ENCODE results near the gene SPATA3.
"Not testable (repeated sequence)": the region's sequence is repeated elsewhere in the genome, so short reads cannot be mapped to it uniquely, and the experiment has no call there.

The SPATA3 gene

GRCh38 chr2:231000211-231000904 lies 4.4 kb downstream of the SPATA3 start:
- Mint-ChIP-seq H3K4me3 (no peak overlapping the region), H3K27ac (no peak overlapping the region), H3K9me3 (peaks cover 16% of the 10 kb centered on the region), H3K36me3 (ENCODE audit: low read depth) (peaks cover 6% of the 10 kb centered on the region), H3K4me1 (ENCODE audit: low read depth) (no peaks in the 10 kb centered on the region), H3K27me3 (peaks cover 52% of the 10 kb centered on the region)

GRCh38 chr2:231001036-231001435 lies 5.1 kb downstream of the SPATA3 start:
- Mint-ChIP-seq H3K27ac (no peak overlapping the region), H3K36me3 (ENCODE audit: low read depth) (peaks cover 6% of the 10 kb centered on the region), H3K9me3 (peaks cover 19% of the 10 kb centered on the region), H3K4me3 (no peak overlapping the region), H3K27me3 (peaks cover 51% of the 10 kb centered on the region), H3K4me1 (ENCODE audit: low read depth) (no peaks in the 10 kb centered on the region)

- Mint-ChIP-seq H3K27me3 (peaks cover 48% of the 10 kb centered on the region), H3K4me3 (no peak overlapping the region), H3K27ac (no peak overlapping the region), H3K9me3 (peaks cover 16% of the 10 kb centered on the region), H3K36me3 (ENCODE audit: low read depth) (peaks cover 3% of the 10 kb centered on the region), H3K4me1 (ENCODE audit: low read depth) (no peaks in the 10 kb centered on the region)
Observed at GRCh38 chr2:231001921-231002320, 6.0 kb downstream of the SPATA3 start.

- H3K27ac Mint-ChIP-seq: no peak overlapping the region
- peaks cover 44% of the 10 kb centered on the region for H3K27me3 Mint-ChIP-seq
- H3K4me3 Mint-ChIP-seq: no peak overlapping the region
- H3K36me3 Mint-ChIP-seq (ENCODE audit: low read depth): no peaks in the 10 kb centered on the region
- H3K4me1 Mint-ChIP-seq (ENCODE audit: low read depth): no peaks in the 10 kb centered on the region
- H3K9me3 Mint-ChIP-seq: peaks cover 12% of the 10 kb centered on the region
Observed at GRCh38 chr2:231002641-231003040, 6.7 kb downstream of the SPATA3 start.

GRCh38 chr2:231003186-231003585 lies 7.3 kb downstream of the SPATA3 start:
- Mint-ChIP-seq H3K27ac (no peak overlapping the region), H3K4me3 (no peak overlapping the region), H3K4me1 (ENCODE audit: low read depth) (no peaks in the 10 kb centered on the region), H3K36me3 (ENCODE audit: low read depth) (no peaks in the 10 kb centered on the region), H3K9me3 (peaks cover 12% of the 10 kb centered on the region), H3K27me3 (peaks cover 40% of the 10 kb centered on the region)

GRCh38 chr2:231004930-231005329 lies 9.0 kb downstream of the SPATA3 start:
- not testable (repeated sequence) for H3K27ac Mint-ChIP-seq; H3K4me1 Mint-ChIP-seq (ENCODE audit: low read depth); H3K36me3 Mint-ChIP-seq (ENCODE audit: low read depth); H3K4me3 Mint-ChIP-seq
- H3K9me3 Mint-ChIP-seq: peaks cover 12% of the 10 kb centered on the region
- peaks cover 23% of the 10 kb centered on the region for H3K27me3 Mint-ChIP-seq

- H3K4me3 Mint-ChIP-seq: no peak overlapping the region
- H3K36me3 Mint-ChIP-seq (ENCODE audit: low read depth): no peaks in the 10 kb centered on the region
- H3K27me3 Mint-ChIP-seq: peaks cover 8% of the 10 kb centered on the region
- no peak overlapping the region for H3K27ac Mint-ChIP-seq
- H3K9me3 Mint-ChIP-seq: peaks cover 12% of the 10 kb centered on the region
- H3K4me1 Mint-ChIP-seq (ENCODE audit: low read depth): no peaks in the 10 kb centered on the region
Observed at GRCh38 chr2:231007286-231008098, 11.6 kb downstream of the SPATA3 start.

DNA sequence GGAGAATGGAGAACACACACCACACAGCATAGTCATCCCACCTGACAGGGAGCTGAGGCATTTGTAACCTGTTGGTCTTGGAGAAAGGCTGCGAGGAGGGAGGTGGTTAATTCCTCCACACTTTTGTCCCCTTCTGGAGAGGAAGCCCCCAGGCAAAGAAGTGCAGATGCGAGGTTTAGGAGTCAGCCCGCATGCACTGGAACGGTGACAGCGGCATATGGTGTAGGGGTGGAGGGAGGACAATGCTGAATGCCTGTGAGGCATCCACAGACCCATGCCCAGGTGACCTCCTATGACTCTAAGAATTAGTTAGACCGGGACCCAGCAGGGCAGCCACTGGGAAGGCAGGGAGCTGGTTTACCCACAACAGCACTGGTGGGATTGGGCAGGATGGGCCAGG lies 12.2 kb downstream of the SPATA3 start:
- Mint-ChIP-seq H3K4me3 (no peak overlapping the region), H3K27ac (no peak overlapping the region), H3K9me3 (peaks cover 12% of the 10 kb centered on the region), H3K4me1 (ENCODE audit: low read depth) (no peaks in the 10 kb centered on the region), H3K27me3 (peaks cover 12% of the 10 kb centered on the region), H3K36me3 (ENCODE audit: low read depth) (no peaks in the 10 kb centered on the region)

GRCh38 chr2:231009236-231009919 lies 13.5 kb downstream of the SPATA3 start:
- Mint-ChIP-seq H3K4me3 (no peak overlapping the region), H3K27me3 (peaks cover 11% of the 10 kb centered on the region), H3K36me3 (ENCODE audit: low read depth) (no peaks in the 10 kb centered on the region), H3K4me1 (ENCODE audit: low read depth) (no peaks in the 10 kb centered on the region), H3K9me3 (peaks cover 12% of the 10 kb centered on the region), H3K27ac (no peak overlapping the region)

DNA sequence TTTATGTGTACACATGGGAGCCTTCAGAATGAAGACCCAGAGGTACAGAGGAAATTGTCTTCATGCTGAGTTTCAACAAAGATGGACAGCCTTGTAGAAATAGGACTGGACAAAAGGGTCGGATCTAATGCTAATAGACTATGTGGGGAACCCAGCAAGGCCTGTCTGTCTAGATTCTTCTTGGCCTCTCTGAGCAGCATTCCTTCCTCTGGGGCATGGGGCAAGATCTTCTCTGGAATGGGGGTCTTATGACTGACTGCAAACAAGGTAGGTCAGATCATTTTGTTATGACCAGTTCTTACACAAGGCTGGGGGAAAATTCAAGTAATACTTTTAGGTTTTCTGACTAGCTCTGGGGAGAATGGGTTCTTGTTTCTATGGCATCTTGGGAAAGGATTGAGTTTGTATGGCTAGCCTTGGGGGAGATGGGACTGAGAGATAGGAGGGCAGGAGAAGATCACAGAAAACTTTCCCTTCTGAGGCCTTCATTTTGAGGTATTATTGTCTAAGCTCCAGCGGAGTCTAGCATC lies 14.3 kb downstream of the SPATA3 start:
- no peak overlapping the region for H3K27ac Mint-ChIP-seq
- H3K4me3 Mint-ChIP-seq: no peak overlapping the region
- H3K4me1 Mint-ChIP-seq (ENCODE audit: low read depth): no peaks in the 10 kb centered on the region
- H3K36me3 Mint-ChIP-seq (ENCODE audit: low read depth): no peaks in the 10 kb centered on the region
- peaks cover 15% of the 10 kb centered on the region for H3K27me3 Mint-ChIP-seq
- peaks cover 4% of the 10 kb centered on the region for H3K9me3 Mint-ChIP-seq

GRCh38 chr2:231011526-231011925 lies 15.6 kb downstream of the SPATA3 start:
- peaks cover 15% of the 10 kb centered on the region for H3K27me3 Mint-ChIP-seq
- H3K9me3 Mint-ChIP-seq: no peaks in the 10 kb centered on the region
- H3K27ac Mint-ChIP-seq: no peak overlapping the region
- no peak overlapping the region for H3K4me3 Mint-ChIP-seq
- no peaks in the 10 kb centered on the region for H3K36me3 Mint-ChIP-seq (ENCODE audit: low read depth)
- H3K4me1 Mint-ChIP-seq (ENCODE audit: low read depth): no peaks in the 10 kb centered on the region

- no peaks in the 10 kb centered on the region for H3K4me1 Mint-ChIP-seq (ENCODE audit: low read depth)
- no peak overlapping the region for H3K27ac Mint-ChIP-seq
- H3K27me3 Mint-ChIP-seq: peaks cover 22% of the 10 kb centered on the region
- no peak overlapping the region for H3K4me3 Mint-ChIP-seq
- no peaks in the 10 kb centered on the region for H3K36me3 Mint-ChIP-seq (ENCODE audit: low read depth)
- no peaks in the 10 kb centered on the region for H3K9me3 Mint-ChIP-seq
Observed at GRCh38 chr2:231012463-231012862, 16.5 kb downstream of the SPATA3 start.

- H3K4me3 Mint-ChIP-seq: no peak overlapping the region
- H3K36me3 Mint-ChIP-seq (ENCODE audit: low read depth): no peaks in the 10 kb centered on the region
Observed at GRCh38 chr2:231013820-231014219, 17.9 kb downstream of the SPATA3 start.

GRCh38 chr2:231015478-231015877 lies 19.6 kb downstream of the SPATA3 start:
- Mint-ChIP-seq H3K36me3 (ENCODE audit: low read depth) (no peaks in the 10 kb centered on the region), H3K27me3 (peaks cover 19% of the 10 kb centered on the region), H3K27ac (no peak overlapping the region), H3K9me3 (no peaks in the 10 kb centered on the region), H3K4me3 (no peak overlapping the region), H3K4me1 (ENCODE audit: low read depth) (no peaks in the 10 kb centered on the region)

More at GRCh38 chr2:231013820-231014219, 17.9 kb downstream of the SPATA3 start:
- H3K4me1 Mint-ChIP-seq (ENCODE audit: low read depth): no peaks in the 10 kb centered on the region
- H3K27ac Mint-ChIP-seq: no peak overlapping the region
- peaks cover 23% of the 10 kb centered on the region for H3K27me3 Mint-ChIP-seq
- H3K9me3 Mint-ChIP-seq: no peaks in the 10 kb centered on the region

GRCh38 chr2:231015926-231016325 lies 20.0 kb downstream of the SPATA3 start:
- no peak overlapping the region for H3K27ac Mint-ChIP-seq
- H3K36me3 Mint-ChIP-seq (ENCODE audit: low read depth): no peaks in the 10 kb centered on the region
- H3K9me3 Mint-ChIP-seq: no peaks in the 10 kb centered on the region
- H3K4me3 Mint-ChIP-seq: no peak overlapping the region
- H3K27me3 Mint-ChIP-seq: peaks cover 19% of the 10 kb centered on the region
- no peaks in the 10 kb centered on the region for H3K4me1 Mint-ChIP-seq (ENCODE audit: low read depth)
